ENCODE measurements around the gene LILRB5. TPM values are rescaled to one million over a fixed set of nuclear protein-coding genes. Genes with fewer than 3 reads are reported as not detected.
"Not testable (repeated sequence)": the region's sequence is repeated elsewhere in the genome, so short reads cannot be mapped to it uniquely, and the experiment has no call there.

Gene LILRB5
- polyA plus RNA-seq, 2 of the 4 experiments (the other 2 are of a cell fraction) = not detected

DNA sequence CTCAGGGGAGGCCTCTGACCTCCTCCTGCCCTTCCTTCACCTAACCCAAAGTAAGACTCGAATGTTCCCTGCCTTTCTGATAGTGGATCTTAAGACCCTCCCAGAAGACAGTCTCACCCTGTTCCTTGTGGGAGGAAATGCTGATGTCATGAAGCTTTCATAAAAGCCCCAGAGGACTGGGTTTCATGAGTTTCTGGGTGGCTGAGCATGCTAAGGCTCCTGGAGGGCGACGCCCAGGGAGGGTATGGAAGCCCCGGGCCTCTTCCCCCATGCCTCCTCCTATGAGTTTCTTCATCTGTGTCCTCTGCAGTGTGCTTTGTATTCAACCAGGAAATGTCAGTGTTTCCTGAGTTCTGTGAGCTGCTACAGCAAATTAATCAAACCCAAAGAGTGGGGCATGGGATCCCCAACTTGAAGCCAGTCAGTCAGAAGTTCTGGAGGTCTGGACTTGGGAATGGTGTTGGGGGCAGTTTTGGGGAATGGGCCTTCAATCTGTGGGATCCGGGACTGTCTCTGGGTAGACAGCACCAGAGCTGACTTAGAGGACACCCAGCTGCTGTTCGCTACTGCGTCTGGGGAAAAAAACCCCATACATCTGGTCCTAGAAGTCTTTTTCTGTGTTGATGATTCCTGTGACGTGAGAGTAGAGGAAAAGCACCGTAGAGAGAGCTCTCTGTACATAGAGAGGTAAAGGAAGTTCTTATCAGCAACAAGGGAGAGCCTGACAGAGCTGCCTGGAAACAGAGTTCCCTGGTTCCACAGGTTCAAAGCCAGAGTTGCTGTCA, 25.8 kb upstream of the LILRB5 start:
- FAIRE-seq (no peak), ATAC-seq (no peak), DNase-seq (ENCODE audit: low read depth in 1 of 2, low spot score in 1 of 2) (no peak)
- CTCF ChIA-PET = interaction anchor here (1.3 to 1.5 kb wide), 2 partner anchors 12 to 17 kb away, joined by 3 to 5 read pairs; no protein-coding TSS in a partner anchor
- Histone ChIP-seq H3K4me1 (no peaks in the 10 kb centered on the region), H3K4me3 (no peak overlapping the region), H3K27ac (no peak overlapping the region), H3K9me3 (no peaks in the 10 kb centered on the region), H3K4me2 (no peak overlapping the region)
- POLR2A ChIA-PET = no interaction called here
- TF ChIP-seq RFX5 (IDR thresholded peaks at IDR 0.05) = no peak
- no peak for TF ChIP-seq HDAC2 (IDR thresholded peaks at IDR 0.05)
- TF ChIP-seq FOXS1 (CRISPR knock-in tag; IDR thresholded peaks at IDR 0.05) = no peak
- 9% methylated on average over 9 of the region's 9 CpGs for WGBS (ENCODE audit: missing lambda C conversion rate)

DNA sequence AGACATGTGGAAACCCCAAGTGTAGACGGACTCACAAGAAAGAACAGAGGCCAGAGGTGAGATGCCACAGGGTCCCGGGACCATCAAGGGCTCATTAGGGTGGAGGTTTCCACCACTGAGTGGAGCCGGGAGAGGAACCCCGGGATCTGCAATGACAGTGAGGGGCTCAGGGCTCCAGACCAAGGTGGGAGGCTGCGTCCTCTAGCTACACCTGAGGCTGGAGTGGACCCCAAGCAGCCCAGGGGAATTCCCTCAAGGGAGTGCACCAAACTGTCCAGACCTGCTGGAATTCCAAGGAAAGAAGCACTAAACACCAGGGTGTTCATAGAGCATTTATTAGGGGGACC, 24.6 kb upstream of the LILRB5 start:
- FAIRE-seq; POLR2A ChIA-PET; H3K4me3 ChIP-seq; ATAC-seq; H3K9me3 ChIP-seq; H3K27ac ChIP-seq; H3K4me2 ChIP-seq; DNase-seq (ENCODE audit: low read depth in 1 of 2, low spot score in 1 of 2); H3K4me1 ChIP-seq: not testable (repeated sequence)
- 27% methylated on average over 5 of the region's 5 CpGs for WGBS (ENCODE audit: missing lambda C conversion rate)
- CTCF ChIA-PET = interaction anchor here (1.2 kb wide), 1 partner anchor 16 kb away, joined by 4 read pairs; no protein-coding TSS in a partner anchor

DNA sequence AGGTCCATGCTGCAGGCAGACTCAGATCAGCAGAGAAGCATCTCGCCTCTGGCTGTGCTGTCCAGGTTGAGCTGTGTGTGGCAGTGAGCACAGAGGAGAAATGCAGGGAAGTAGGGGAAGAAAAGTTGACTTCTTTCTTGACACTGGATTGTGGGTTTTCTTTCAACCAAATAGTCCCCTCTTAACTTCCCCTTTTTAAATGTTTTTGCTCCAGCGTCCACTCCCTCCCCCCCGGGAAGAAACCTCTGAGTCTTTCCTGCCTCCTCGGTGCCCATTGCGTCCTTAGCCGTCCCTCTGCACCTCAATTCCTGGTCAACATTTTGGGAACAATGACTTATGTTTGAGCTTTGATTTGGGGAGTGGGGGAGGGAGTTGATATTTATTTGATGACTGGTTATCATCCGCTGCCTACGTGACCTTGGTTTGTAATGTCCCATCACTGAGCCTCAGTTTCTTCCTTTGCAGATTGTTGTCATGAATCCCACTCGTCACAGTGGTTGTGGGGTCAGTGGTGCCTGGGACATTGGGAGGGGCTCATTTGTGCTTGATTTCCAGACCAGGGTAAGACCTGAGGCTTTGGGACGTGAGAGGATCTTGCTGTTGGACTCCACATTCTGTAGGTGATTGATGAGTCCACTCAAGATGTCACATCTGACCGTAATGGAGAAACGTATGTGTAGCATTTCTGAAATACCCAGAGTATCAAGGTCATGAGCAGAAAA, 24.1 kb upstream of the LILRB5 start, which contains the start of gene LILRB2:
Gene LILRB2, minus strand, starts transcription at position 104 of the 722 bp plus-strand sequence. CDS start 614 bp downstream, outside the sequence.
- TF ChIP-seq REST (IDR thresholded peaks at IDR 0.05) (no peak), RARB (CRISPR knock-in tag; IDR thresholded peaks at IDR 0.05) (no peak), CTCF (IDR thresholded peaks at IDR 0.05) (no peak), SMC3 (IDR thresholded peaks at IDR 0.05) (no peak), PHF8 (IDR thresholded peaks at IDR 0.05; ENCODE audit: borderline replicate concordance, low read depth) (no peak), POLR2AphosphoS2 (conservative IDR thresholded peaks at IDR 0.05; ENCODE audit: low read length) (no peak), ELK1 (IDR thresholded peaks at IDR 0.05; ENCODE audit: low read depth, low read length) (no peak)
- Histone ChIP-seq H3K27ac (no peak within 1 kb of the TSS), H3K4me2 (no peak within 1 kb of the TSS), H3K4me1 (no peaks in the 10 kb centered on the region), H3K4me3 (no peak within 1 kb of the TSS), H3K9me3 (no peaks in the 10 kb centered on the region)
- 16% methylated on average over 12 of the region's 12 CpGs for WGBS (ENCODE audit: missing lambda C conversion rate)
- ChIA-PET CTCF (interaction anchor here (1.2 kb wide), 1 partner anchor 15 kb away, joined by 4 read pairs; no protein-coding TSS in a partner anchor), POLR2A (no interaction called here)
- DNase-seq (ENCODE audit: low read depth in 1 of 2, low spot score in 1 of 2) = no peak
- ATAC-seq = no peak
- FAIRE-seq = no peak

- POLR2A ChIA-PET; H3K9me3 ChIP-seq; H3K4me3 ChIP-seq; H3K4me2 ChIP-seq; H3K27ac ChIP-seq; FAIRE-seq; H3K4me1 ChIP-seq; DNase-seq (ENCODE audit: low read depth in 1 of 2, low spot score in 1 of 2): not testable (repeated sequence)
- ATAC-seq = peak; percentile 12 to 25; a peak in 2 of 6 replicates
- WGBS (ENCODE audit: missing lambda C conversion rate) = 34% methylated on average over 6 of the region's 10 CpGs
- CTCF ChIA-PET = interaction anchor here (1.1 to 5.4 kb wide), 2 partner anchors 14 to 17 kb away, joined by 3 to 28 read pairs; no protein-coding TSS in a partner anchor
Observed at GRCh38 chr19:54280441-54280840, 23.4 kb upstream of the LILRB5 start.

GRCh38 chr19:54280025-54280424, 23.0 kb upstream of the LILRB5 start:
- POLR2A ChIA-PET; H3K4me2 ChIP-seq; ATAC-seq; DNase-seq (ENCODE audit: low read depth in 1 of 2, low spot score in 1 of 2); FAIRE-seq; H3K4me1 ChIP-seq; H3K4me3 ChIP-seq; H3K27ac ChIP-seq; H3K9me3 ChIP-seq: not testable (repeated sequence)
- CTCF ChIA-PET = interaction anchor here (1.1 to 5.4 kb wide), 2 partner anchors 14 to 18 kb away, joined by 3 to 28 read pairs; no protein-coding TSS in a partner anchor
- WGBS (ENCODE audit: missing lambda C conversion rate) = 0% methylated on average over 2 of the region's 4 CpGs
